ENCODE data around the gene MBP.

The MBP gene

GRCh38 chr18:77151772-77152520 lies 19.4 kb upstream of the MBP start:
- H3K27ac ChIP-seq (replicated peaks): no peak overlapping the region
- no peak for DNase-seq (ENCODE audit: low read depth in 1 of 2, low spot score in 1 of 2)
- H3K4me3 ChIP-seq (replicated peaks; ENCODE audit: insufficient read depth, low read length): no peak overlapping the region
- H3K27me3 ChIP-seq (ENCODE audit: insufficient read depth, poor library complexity, severe bottlenecking): no peaks in the 10 kb centered on the region
- TF ChIP-seq GABPA (IDR thresholded peaks at IDR 0.05; ENCODE audit: low read depth): no peak
- no peak for TF ChIP-seq POLR2AphosphoS5 (IDR thresholded peaks at IDR 0.05; ENCODE audit: low read depth)
- no peak for TF ChIP-seq REST (IDR thresholded peaks at IDR 0.05; ENCODE audit: insufficient replicate concordance, low read depth)
- no peak for TF ChIP-seq SPI1 (IDR thresholded peaks at IDR 0.05; ENCODE audit: borderline replicate concordance, low read depth)
- no peak for TF ChIP-seq CTCF (IDR thresholded peaks at IDR 0.05; ENCODE audit: insufficient read depth, low read length)

- H3K27me3 ChIP-seq (ENCODE audit: insufficient read depth, poor library complexity, severe bottlenecking): no peaks in the 10 kb centered on the region
- TF ChIP-seq SPI1 (IDR thresholded peaks at IDR 0.05; ENCODE audit: borderline replicate concordance, low read depth) (no peak), GABPA (IDR thresholded peaks at IDR 0.05; ENCODE audit: low read depth) (no peak), POLR2AphosphoS5 (IDR thresholded peaks at IDR 0.05; ENCODE audit: low read depth) (no peak), REST (IDR thresholded peaks at IDR 0.05; ENCODE audit: insufficient replicate concordance, low read depth) (no peak), CTCF (IDR thresholded peaks at IDR 0.05; ENCODE audit: insufficient read depth, low read length) (no peak)
- no peak overlapping the region for H3K4me3 ChIP-seq (replicated peaks; ENCODE audit: insufficient read depth, low read length)
- H3K27ac ChIP-seq (replicated peaks): no peak overlapping the region
- DNase-seq (ENCODE audit: low read depth in 1 of 2, low spot score in 1 of 2): no peak
Measured at GRCh38 chr18:77151033-77151771, 18.6 kb upstream of the MBP start.

- Histone ChIP-seq H3K4me3 (replicated peaks; ENCODE audit: insufficient read depth, low read length) (no peak overlapping the region), H3K27me3 (ENCODE audit: insufficient read depth, poor library complexity, severe bottlenecking) (no peaks in the 10 kb centered on the region), H3K27ac (replicated peaks) (no peak overlapping the region)
- TF ChIP-seq SPI1 (IDR thresholded peaks at IDR 0.05; ENCODE audit: borderline replicate concordance, low read depth): no peak
- no peak for TF ChIP-seq CTCF (IDR thresholded peaks at IDR 0.05; ENCODE audit: insufficient read depth, low read length)
- TF ChIP-seq POLR2AphosphoS5 (IDR thresholded peaks at IDR 0.05; ENCODE audit: low read depth): no peak
- TF ChIP-seq GABPA (IDR thresholded peaks at IDR 0.05; ENCODE audit: low read depth): no peak
- no peak for TF ChIP-seq REST (IDR thresholded peaks at IDR 0.05; ENCODE audit: insufficient replicate concordance, low read depth)
- no peak for DNase-seq (ENCODE audit: low read depth in 1 of 2, low spot score in 1 of 2)
Measured at GRCh38 chr18:77150588-77150987, 18.0 kb upstream of the MBP start.

All from HL-60 (cell line).